PC-9 (cell line): ENCODE measurements around the gene INSYN2A. TPM values are rescaled to one million over a fixed set of nuclear protein-coding genes. Genes with fewer than 3 reads are reported as not detected.

Experiments used
- BruUV-seq: library from RNA; stranded (reverse); fragments of 400-500 nt; replicated peaks from 2 replicates; lab custom pipeline; 2021; lab: Mats Ljungman, UMichigan
- CTCF ChIA-PET: fragments of 300-600 bp; sonication (Branson Sonifier 250); formaldehyde crosslinking; loops from one replicate; lab custom pipeline; 2022; ENCODE audit warnings: antibody characterized with exemption; lab: Charles Lee
- POLR2A ChIA-PET: fragments of 300-600 bp; sonication (Branson Sonifier 250); formaldehyde crosslinking; loops from one replicate; lab custom pipeline; 2022; ENCODE audit warnings: antibody characterized with exemption; ENCODE audit not compliant: unreplicated experiment; lab: Charles Lee
- DNase-seq, 2 experiments: peaks; one replicate each; pipeline versions ENCODE4 v3.0.0 to v3.0.0-alpha.2; 2015 to 2022; ENCODE audit warnings: mixed read lengths in 1 of 2
- H2AFZ ChIP-seq: fragments of 200-600 bp; sonication (generic); 2 replicates; pipeline ENCODE4 v1.8.1; 2017; ENCODE audit warnings: antibody characterized with exemption
- H3F3A ChIP-seq: fragments of 200-600 bp; sonication (generic); 2 replicates; pipeline ENCODE4 v1.8.1; 2017; ENCODE audit warnings: antibody characterized with exemption, mild to moderate bottlenecking, low read depth; ENCODE audit not compliant: insufficient read depth
- H3K27ac ChIP-seq: fragments of 200-600 bp; sonication (generic); 2 replicates; pipeline ENCODE4 v1.6.1; 2016; ENCODE audit warnings: mixed run types
- H3K27me3 ChIP-seq: fragments of 200-600 bp; sonication (generic); 2 replicates; pipeline ENCODE4 v1.6.1; 2016; ENCODE audit warnings: low read depth, mixed run types; ENCODE audit not compliant: insufficient read depth
- H3K36me3 ChIP-seq: fragments of 200-600 bp; sonication (generic); 2 replicates; pipeline ENCODE4 v1.6.1; 2016; ENCODE audit warnings: low read depth, mixed run types
- H3K4me1 ChIP-seq: fragments of 200-600 bp; sonication (generic); replicated peaks from 2 replicates; pipeline ENCODE4 v1.6.1; 2016; ENCODE audit warnings: mixed run types; ENCODE audit not compliant: insufficient read depth
- H3K4me2 ChIP-seq: fragments of 200-600 bp; sonication (generic); 2 replicates; pipeline ENCODE4 v1.6.1; 2017; ENCODE audit warnings: mixed run types
- H3K4me3 ChIP-seq: fragments of 200-600 bp; sonication (generic); 2 replicates; pipeline ENCODE4 v1.6.1; 2016; ENCODE audit warnings: mixed run types
- H3K79me2 ChIP-seq: fragments of 200-600 bp; sonication (generic); 2 replicates; pipeline ENCODE4 v1.6.1; 2017; ENCODE audit warnings: low read depth, mixed run types
- H3K9me2 ChIP-seq: fragments of 200-600 bp; sonication (generic); 2 replicates; pipeline ENCODE4 v1.8.1; 2017; ENCODE audit warnings: mild to moderate bottlenecking; ENCODE audit not compliant: insufficient read depth
- H3K9me3 ChIP-seq: fragments of 200-600 bp; sonication (generic); 2 replicates; pipeline ENCODE4 v1.8.1; 2016; ENCODE audit warnings: low read depth; ENCODE audit not compliant: insufficient read depth
- H4K20me1 ChIP-seq: fragments of 200-600 bp; sonication (generic); 2 replicates; pipeline ENCODE4 v1.8.1; 2017; ENCODE audit not compliant: insufficient read depth
- CTCF ChIP-seq: fragments of 200-600 bp; sonication (generic); conservative IDR thresholded peaks from 2 replicates; pipeline ENCODE4 v1.6.1; 2017; ENCODE audit warnings: mixed run types, antibody characterized with exemption, mild to moderate bottlenecking, moderate library complexity
- EZH2 ChIP-seq: fragments of 200-600 bp; sonication (generic); IDR thresholded peaks from 2 replicates; pipeline ENCODE4 v1.8.0; 2017; ENCODE audit warnings: antibody characterized with exemption, low read depth
- intact Hi-C: fragments of 100-400 bp; cut with micrococcal nuclease; formaldehyde crosslinking; loops from one replicate; pipeline ENCODE4 v1.10.0; 2022; ENCODE audit not compliant: unreplicated experiment
- total RNA-seq: library from RNA; stranded (reverse); gene quantifications from 2 replicates; pipeline ENCODE4 v1.2.3, GENCODE V29; 2021

INSYN2A gene
- total RNA-seq, 1 experiment from 2014 or later = not detected

GRCh38 chr10:127194111-127194510 is 2.3 kb downstream of the INSYN2A start:
- H3K9me2 ChIP-seq = no peaks in the 10 kb centered on the region
- H3K27me3 ChIP-seq = no peaks in the 10 kb centered on the region
- no peaks in the 10 kb centered on the region for H3K36me3 ChIP-seq
- H3K4me1 ChIP-seq = no peaks in the 10 kb centered on the region
- BruUV-seq = no TSS peak
- no peak overlapping the region for H2AFZ ChIP-seq
- TF ChIP-seq EZH2 (no peak), CTCF (no peak)
- H3K9me3 ChIP-seq = no peaks in the 10 kb centered on the region
- ChIA-PET CTCF (no interaction called here), POLR2A (interaction anchor here (0.7 kb wide), 1 partner anchor 30 kb away, joined by 3 read pairs; no protein-coding TSS in a partner anchor)
- H3F3A ChIP-seq = no peaks in the 10 kb centered on the region
- H3K27ac ChIP-seq = no peak overlapping the region
- no peak overlapping the region for H3K4me3 ChIP-seq
- H3K79me2 ChIP-seq = no peaks in the 10 kb centered on the region
- intact Hi-C loops = no loop called here
- H3K4me2 ChIP-seq = no peak overlapping the region
- no peak for DNase-seq
- H4K20me1 ChIP-seq = no peaks in the 10 kb centered on the region

- no peak overlapping the region for H3K27ac ChIP-seq
- no peaks in the 10 kb centered on the region for H4K20me1 ChIP-seq
- POLR2A ChIA-PET = no interaction called here
- no peaks in the 10 kb centered on the region for H3F3A ChIP-seq
- TF ChIP-seq CTCF (no peak), EZH2 (no peak)
- no peaks in the 10 kb centered on the region for H3K36me3 ChIP-seq
- no peak overlapping the region for H3K4me3 ChIP-seq
- no peaks in the 10 kb centered on the region for H3K27me3 ChIP-seq
- intact Hi-C loops = no loop called here
- H2AFZ ChIP-seq = no peak overlapping the region
- no peak for DNase-seq
- no peaks in the 10 kb centered on the region for H3K4me1 ChIP-seq
- no peaks in the 10 kb centered on the region for H3K9me3 ChIP-seq
- H3K4me2 ChIP-seq = no peak overlapping the region
- BruUV-seq = no TSS peak
- no peaks in the 10 kb centered on the region for H3K9me2 ChIP-seq
- CTCF ChIA-PET = no interaction called here
- no peaks in the 10 kb centered on the region for H3K79me2 ChIP-seq
Observed at GRCh38 chr10:127193125-127193524, 3.3 kb downstream of the INSYN2A start.

GRCh38 chr10:127190427-127190826 is 6.0 kb downstream of the INSYN2A start:
- Histone ChIP-seq H3K27me3 (no peaks in the 10 kb centered on the region), H4K20me1 (no peaks in the 10 kb centered on the region), H2AFZ (no peak overlapping the region), H3K79me2 (no peaks in the 10 kb centered on the region), H3K4me2 (no peak overlapping the region), H3K27ac (no peak overlapping the region), H3K36me3 (no peaks in the 10 kb centered on the region), H3K4me3 (no peak overlapping the region), H3K4me1 (no peaks in the 10 kb centered on the region), H3K9me3 (no peaks in the 10 kb centered on the region), H3F3A (no peaks in the 10 kb centered on the region), H3K9me2 (no peaks in the 10 kb centered on the region)
- BruUV-seq = no TSS peak
- no peak for DNase-seq
- TF ChIP-seq CTCF = no peak
- no peak for TF ChIP-seq EZH2
- ChIA-PET CTCF (no interaction called here), POLR2A (no interaction called here)
- intact Hi-C loops = no loop called here
